Smooth muscle cell (in vitro differentiated cells): ENCODE results near the gene ZNF423. TPM values are rescaled to one million over a fixed set of nuclear protein-coding genes. Genes with fewer than 3 reads are reported as not detected.

ENCODE experiments used
- DNase-seq: peaks from one replicate; lab custom pipeline; 2025; ENCODE audit not compliant: unreplicated experiment; lab: John Stamatoyannopoulos, UW
- H2AFZ ChIP-seq: fragments of 200-600 bp; sonication (generic); 2 replicates; pipeline ENCODE4 v1.6.0; 2016; ENCODE audit warnings: antibody characterized with exemption, low read depth, mild to moderate bottlenecking
- H3F3A ChIP-seq: fragments of 200-600 bp; sonication (generic); 2 replicates; pipeline ENCODE4 v1.6.0; 2017; ENCODE audit warnings: antibody characterized with exemption, low read depth
- H3K27ac ChIP-seq: fragments of 200-600 bp; sonication (generic); 2 replicates; pipeline ENCODE4 v1.5.1; 2016; ENCODE audit warnings: low read depth, mild to moderate bottlenecking
- H3K27me3 ChIP-seq: fragments of 200-600 bp; sonication (generic); 2 replicates; pipeline ENCODE4 v1.6.1; 2016; ENCODE audit warnings: low read depth, mild to moderate bottlenecking
- H3K36me3 ChIP-seq: fragments of 200-600 bp; sonication (generic); 2 replicates; pipeline ENCODE4 v1.5.1; 2016; ENCODE audit warnings: low read depth
- H3K4me1 ChIP-seq: fragments of 200-600 bp; sonication (generic); 2 replicates; pipeline ENCODE4 v1.5.1; 2016; ENCODE audit warnings: low read depth
- H3K4me2 ChIP-seq: fragments of 200-600 bp; sonication (generic); 2 replicates; pipeline ENCODE4 v1.6.0; 2016; ENCODE audit warnings: mild to moderate bottlenecking
- H3K4me3 ChIP-seq: fragments of 200-600 bp; sonication (generic); 2 replicates; pipeline ENCODE4 v1.5.1; 2016; ENCODE audit warnings: mild to moderate bottlenecking
- H3K79me2 ChIP-seq: fragments of 200-600 bp; sonication (generic); 2 replicates; pipeline ENCODE4 v1.6.0; 2016; ENCODE audit warnings: low read depth, mild to moderate bottlenecking
- H3K9ac ChIP-seq: fragments of 200-600 bp; sonication (generic); 2 replicates; pipeline ENCODE4 v1.6.0; 2016; ENCODE audit warnings: low read depth
- H3K9me3 ChIP-seq: fragments of 200-600 bp; sonication (generic); replicated peaks from 2 replicates; pipeline ENCODE4 v1.5.1; 2016; ENCODE audit warnings: low read depth
- H4K20me1 ChIP-seq: fragments of 200-600 bp; sonication (generic); 2 replicates; pipeline ENCODE4 v1.6.0; 2016; ENCODE audit warnings: low read depth
- WGBS: methylation state at CpG from one replicate; pipeline ENCODE4 v1.1.7; 2016; ENCODE audit warnings: low lambda C conversion rate; 5-methylcytosine and 5-hydroxymethylcytosine counted together
- polyA plus RNA-seq: library from polyadenylated mRNA; unstranded; fragments of >200 nt; fragmentation: Nextera tagmentation; extraction: Ambion mirVana; gene quantifications from 2 replicates; pipeline ENCODE4 v1.2.1, GENCODE V29; 2016
- total RNA-seq: library from RNA; depleted of rRNA; stranded (reverse); fragments of >200 nt; gene quantifications from 2 replicates; pipeline ENCODE4 v1.2.3, GENCODE V29; 2014
- TF ChIP-seq, protein P1 (sequence below): fragments of 200-600 bp; sonication (generic); IDR thresholded peaks from 2 replicates; pipeline ENCODE4 v1.5.1; 2017; ENCODE audit warnings: borderline replicate concordance, mild to moderate bottlenecking, antibody characterized with exemption; ENCODE audit not compliant: insufficient read depth, poor library complexity, severe bottlenecking

Gene ZNF423
- total and polyA plus RNA-seq, 2 experiments from 2014 or later: 6.9 to 7.0 TPM

DNA sequence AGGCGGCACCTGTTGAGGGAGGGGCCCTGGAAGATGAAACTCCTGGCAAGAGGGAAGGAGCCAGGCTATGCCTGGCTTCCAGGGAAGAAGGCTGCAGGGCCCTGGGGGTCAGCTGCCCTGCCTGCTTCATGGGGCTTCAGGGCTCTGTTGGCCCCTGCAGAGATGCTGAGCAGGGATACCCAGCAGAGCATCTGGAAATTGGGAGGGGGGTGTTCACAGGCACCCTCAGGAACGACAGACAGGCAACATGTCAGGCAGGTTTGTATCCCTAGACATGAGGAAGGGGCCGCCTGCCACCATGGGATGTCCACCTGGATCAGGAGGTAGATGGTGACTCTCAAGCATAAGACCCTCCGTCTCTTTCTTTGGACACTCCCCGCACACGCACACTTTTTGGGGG lies 13.8 kb upstream of the ZNF423 start:
- Histone ChIP-seq H3K9ac (no peak overlapping the region), H3K4me2 (no peak overlapping the region), H2AFZ (no peak overlapping the region), H3K27ac (no peak overlapping the region), H3K4me1 (peaks cover 29% of the 10 kb centered on the region), H3K4me3 (no peak overlapping the region), H3K79me2 (no peaks in the 10 kb centered on the region), H3F3A (no peaks in the 10 kb centered on the region), H3K27me3 (no peaks in the 10 kb centered on the region), H4K20me1 (no peaks in the 10 kb centered on the region), H3K36me3 (no peaks in the 10 kb centered on the region), H3K9me3 (no peaks in the 10 kb centered on the region)
- TF ChIP-seq, protein P1, sequence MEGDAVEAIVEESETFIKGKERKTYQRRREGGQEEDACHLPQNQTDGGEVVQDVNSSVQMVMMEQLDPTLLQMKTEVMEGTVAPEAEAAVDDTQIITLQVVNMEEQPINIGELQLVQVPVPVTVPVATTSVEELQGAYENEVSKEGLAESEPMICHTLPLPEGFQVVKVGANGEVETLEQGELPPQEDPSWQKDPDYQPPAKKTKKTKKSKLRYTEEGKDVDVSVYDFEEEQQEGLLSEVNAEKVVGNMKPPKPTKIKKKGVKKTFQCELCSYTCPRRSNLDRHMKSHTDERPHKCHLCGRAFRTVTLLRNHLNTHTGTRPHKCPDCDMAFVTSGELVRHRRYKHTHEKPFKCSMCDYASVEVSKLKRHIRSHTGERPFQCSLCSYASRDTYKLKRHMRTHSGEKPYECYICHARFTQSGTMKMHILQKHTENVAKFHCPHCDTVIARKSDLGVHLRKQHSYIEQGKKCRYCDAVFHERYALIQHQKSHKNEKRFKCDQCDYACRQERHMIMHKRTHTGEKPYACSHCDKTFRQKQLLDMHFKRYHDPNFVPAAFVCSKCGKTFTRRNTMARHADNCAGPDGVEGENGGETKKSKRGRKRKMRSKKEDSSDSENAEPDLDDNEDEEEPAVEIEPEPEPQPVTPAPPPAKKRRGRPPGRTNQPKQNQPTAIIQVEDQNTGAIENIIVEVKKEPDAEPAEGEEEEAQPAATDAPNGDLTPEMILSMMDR: no peak
- DNase-seq: no peak
- WGBS: 84% methylated on average over 6 of the region's 6 CpGs

DNA sequence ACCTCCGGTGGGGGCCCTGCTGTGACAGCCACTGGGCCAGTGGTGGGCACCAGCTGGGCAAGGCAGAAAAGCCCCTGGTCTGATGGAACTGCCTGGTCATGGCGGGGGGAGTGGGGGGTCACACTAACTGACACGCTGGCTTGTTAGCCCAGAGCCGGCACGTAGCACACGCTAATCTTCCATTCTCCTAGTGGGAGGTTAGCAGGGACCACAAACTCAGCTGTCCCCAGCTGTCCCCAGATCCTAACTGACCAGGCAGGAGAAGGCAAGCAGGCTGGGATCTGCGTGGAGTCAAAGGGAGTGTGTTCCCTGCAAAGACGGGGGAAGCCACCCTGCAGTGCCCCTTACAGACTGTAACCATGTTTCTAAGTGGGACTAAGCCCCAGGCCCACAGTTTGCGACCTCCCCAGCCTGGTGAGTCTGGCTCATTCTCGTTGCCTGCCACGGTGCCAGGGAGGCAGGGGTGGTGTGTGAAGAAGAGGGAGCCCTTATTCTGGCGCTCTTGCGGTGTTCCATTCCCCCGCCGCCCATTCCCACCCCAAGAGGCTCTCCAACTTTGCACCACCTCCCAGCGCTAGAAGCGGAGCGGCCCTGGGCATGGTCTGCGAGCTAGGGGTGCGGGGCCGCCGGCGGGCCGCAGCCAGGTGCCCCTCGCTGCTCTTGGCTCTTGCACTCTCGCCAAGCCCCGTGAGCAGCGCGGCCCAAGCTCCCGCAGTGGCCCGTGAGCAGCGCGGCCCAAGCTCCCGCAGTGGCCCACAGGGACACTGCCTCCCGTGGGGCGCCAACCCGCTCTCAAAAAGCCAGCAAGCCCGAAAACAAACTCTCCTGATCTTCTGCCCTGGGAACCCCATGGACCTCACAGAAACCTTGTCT lies 12.1 kb upstream of the ZNF423 start:
- no peak overlapping the region for H3K27ac ChIP-seq
- H3K4me3 ChIP-seq: no peak overlapping the region
- 92% methylated on average over 38 of the region's 38 CpGs for WGBS

DNA sequence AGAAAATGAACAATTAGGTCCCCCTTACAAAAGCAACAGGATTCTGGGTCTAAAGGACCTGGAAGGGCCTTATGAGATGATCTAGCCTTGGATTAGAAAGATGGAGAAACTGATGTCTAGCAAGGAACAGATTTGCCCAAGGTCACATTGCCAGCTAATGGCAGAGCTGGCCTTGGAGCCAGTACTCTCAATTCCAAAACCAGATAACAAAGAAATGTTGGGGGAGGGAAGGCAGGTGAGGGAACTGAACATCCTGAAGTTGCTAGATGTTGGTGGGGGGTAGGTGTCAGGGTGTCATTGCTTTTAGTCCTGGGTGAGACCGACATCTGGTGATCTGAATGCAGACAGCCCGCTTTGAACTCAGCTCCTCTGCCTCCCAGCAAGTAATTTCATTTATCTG lies 11.3 kb upstream of the ZNF423 start:
- no peak overlapping the region for H3K4me3 ChIP-seq
- 94% methylated on average over 2 of the region's 2 CpGs for WGBS
- H3K36me3 ChIP-seq: no peaks in the 10 kb centered on the region
- peak overlapping the region; percentile 72 for H2AFZ ChIP-seq
- H3K9ac ChIP-seq: no peak overlapping the region
- H3F3A ChIP-seq: no peaks in the 10 kb centered on the region
- no peaks in the 10 kb centered on the region for H4K20me1 ChIP-seq
- DNase-seq: no peak
- no peaks in the 10 kb centered on the region for H3K27me3 ChIP-seq
- H3K27ac ChIP-seq: no peak overlapping the region
- H3K4me1 ChIP-seq: peaks cover 29% of the 10 kb centered on the region
- H3K4me2 ChIP-seq: no peak overlapping the region
- no peaks in the 10 kb centered on the region for H3K9me3 ChIP-seq
- no peaks in the 10 kb centered on the region for H3K79me2 ChIP-seq
- TF ChIP-seq, protein P1: no peak

More for the DNA sequence above, 12.1 kb upstream of the ZNF423 start:
- H2AFZ ChIP-seq: no peak overlapping the region
- DNase-seq: no peak
- TF ChIP-seq, protein P1: no peak
- H4K20me1 ChIP-seq: no peaks in the 10 kb centered on the region
- H3K4me2 ChIP-seq: no peak overlapping the region
- peaks cover 29% of the 10 kb centered on the region for H3K4me1 ChIP-seq
- no peaks in the 10 kb centered on the region for H3K36me3 ChIP-seq
- H3F3A ChIP-seq: no peaks in the 10 kb centered on the region
- H3K9me3 ChIP-seq: no peaks in the 10 kb centered on the region
- H3K27me3 ChIP-seq: no peaks in the 10 kb centered on the region
- H3K9ac ChIP-seq: no peak overlapping the region
- H3K79me2 ChIP-seq: no peaks in the 10 kb centered on the region
